IMR-90 (cell line): ENCODE measurements around the gene PRPSAP1. TPM values are rescaled to one million over a fixed set of nuclear protein-coding genes. Genes with fewer than 3 reads are reported as not detected.

Experiments used
- ATAC-seq: fragments of 200-7000 bp; cut with Tn5 transposase; 2 replicates; pipeline ENCODE4 v1.9.1; 2020; ENCODE audit warnings: low read depth, mild to moderate bottlenecking, moderate library complexity
- BruUV-seq: library from RNA; stranded (reverse); fragments of 400-500 nt; replicated peaks from 2 replicates; lab custom pipeline; 2021; lab: Mats Ljungman, UMichigan
- CTCF ChIA-PET: fragments of 300-600 bp; formaldehyde crosslinking; extraction: SDS; loops from one replicate; lab custom pipeline; 2021; ENCODE audit warnings: antibody characterized with exemption; lab: Yijun Ruan, JAX
- POLR2A ChIA-PET: fragments of 300-600 bp; sonication (Branson Sonifier 250); formaldehyde crosslinking; loops from one replicate; lab custom pipeline; 2022; ENCODE audit warnings: antibody characterized with exemption; ENCODE audit not compliant: unreplicated experiment; lab: Charles Lee
- DNase-seq: peaks from one replicate; pipeline ENCODE4 v3.0.0; 2013
- H2AFZ ChIP-seq: replicated peaks from 2 replicates; pipeline ENCODE3; 2013; ENCODE audit warnings: low read length, mild to moderate bottlenecking; ENCODE audit not compliant: poor library complexity
- H2AK5ac ChIP-seq: 2 replicates; pipeline ENCODE4 v1.6.1; 2013; ENCODE audit warnings: low read depth, low read length, inconsistent platforms
- H2AK9ac ChIP-seq: replicated peaks from 2 replicates; pipeline ENCODE3; 2013; ENCODE audit warnings: mild to moderate bottlenecking, low read depth, low read length, moderate library complexity; ENCODE audit not compliant: poor library complexity
- H2BK120ac ChIP-seq: 2 replicates; pipeline ENCODE4 v1.6.1; 2013; ENCODE audit warnings: low read depth, low read length, inconsistent platforms
- H2BK15ac ChIP-seq: 3 replicates; pipeline ENCODE4 v1.6.1; 2013; ENCODE audit warnings: low read depth, low read length, inconsistent platforms
- H2BK20ac ChIP-seq: 2 replicates; pipeline ENCODE4 v1.6.1; 2013; ENCODE audit warnings: low read depth, mild to moderate bottlenecking, inconsistent platforms, low read length, moderate library complexity
- H2BK5ac ChIP-seq: 2 replicates; pipeline ENCODE4 v1.6.1; 2013; ENCODE audit warnings: mild to moderate bottlenecking, low read depth, low read length, inconsistent platforms; ENCODE audit not compliant: poor library complexity, severe bottlenecking
- H3K14ac ChIP-seq: replicated peaks from 2 replicates; pipeline ENCODE4 v1.6.1; 2013; ENCODE audit warnings: low read depth, low read length, inconsistent platforms
- H3K18ac ChIP-seq: 2 replicates; pipeline ENCODE4 v1.6.1; 2013; ENCODE audit warnings: low read depth, low read length, control low read depth
- H3K23ac ChIP-seq: 2 replicates; pipeline ENCODE4 v1.6.1; 2013; ENCODE audit warnings: low read depth, low read length, inconsistent platforms
- H3K27ac ChIP-seq: 2 replicates; pipeline ENCODE4 v1.5.1; 2013; ENCODE audit warnings: mild to moderate bottlenecking, control low read depth, low read length; ENCODE audit not compliant: insufficient read depth
- H3K27me3 ChIP-seq: 2 replicates; pipeline ENCODE4 v1.6.1; 2013; ENCODE audit warnings: low read length; ENCODE audit not compliant: control insufficient read depth, insufficient read depth
- H3K36me3 ChIP-seq: 2 replicates; pipeline ENCODE4 v1.6.1; 2013; ENCODE audit warnings: low read length, mixed read lengths; ENCODE audit not compliant: control insufficient read depth, insufficient read depth
- H3K4ac ChIP-seq: 2 replicates; pipeline ENCODE4 v1.6.1; 2013; ENCODE audit warnings: low read depth, low read length, inconsistent platforms
- H3K4me1 ChIP-seq: 2 replicates; pipeline ENCODE4 v1.6.1; 2013; ENCODE audit warnings: low read length, mixed read lengths; ENCODE audit not compliant: control insufficient read depth, insufficient read depth
- H3K4me2 ChIP-seq: 2 replicates; pipeline ENCODE4 v1.6.1; 2013; ENCODE audit warnings: low read depth, mild to moderate bottlenecking, control low read depth, low read length, moderate library complexity
- H3K4me3 ChIP-seq: 2 replicates; pipeline ENCODE4 v1.5.1; 2013; ENCODE audit warnings: low read depth, mild to moderate bottlenecking, control low read depth, low read length, moderate library complexity; ENCODE audit not compliant: insufficient read depth
- H3K56ac ChIP-seq: 2 replicates; pipeline ENCODE4 v1.6.1; 2013; ENCODE audit warnings: low read length, inconsistent platforms; ENCODE audit not compliant: insufficient read depth; ENCODE audit errors: extremely low read depth
- H3K79me1 ChIP-seq, 2 experiments: 2 replicates each; pipeline ENCODE4 v1.6.1; 2013; ENCODE audit warnings: low read length in 2 of 2, inconsistent platforms in 1 of 2, low read depth in 1 of 2
- H3K9ac ChIP-seq: 2 replicates; pipeline ENCODE4 v1.6.1; 2013; ENCODE audit warnings: low read depth, low read length, control low read depth
- H3K9me1 ChIP-seq: 2 replicates; pipeline ENCODE4 v1.6.1; 2013; ENCODE audit warnings: low read length, inconsistent platforms; ENCODE audit not compliant: insufficient read depth
- H3K9me3 ChIP-seq: 2 replicates; pipeline ENCODE4 v1.6.1; 2013; ENCODE audit warnings: low read length; ENCODE audit not compliant: control insufficient read depth, insufficient read depth
- H4K20me1 ChIP-seq: 2 replicates; pipeline ENCODE4 v1.6.1; 2013; ENCODE audit warnings: low read length, inconsistent platforms; ENCODE audit not compliant: insufficient read depth
- H4K5ac ChIP-seq: 2 replicates; pipeline ENCODE4 v1.6.1; 2013; ENCODE audit warnings: mild to moderate bottlenecking, low read depth, low read length, control low read depth
- H4K8ac ChIP-seq, 2 experiments: 2 replicates each; pipeline ENCODE4 v1.6.1; 2013; ENCODE audit warnings: low read depth in 2 of 2, low read length in 2 of 2, control low read depth in 1 of 2, inconsistent platforms in 1 of 2
- H4K91ac ChIP-seq: 2 replicates; pipeline ENCODE4 v1.6.1; 2013; ENCODE audit warnings: low read depth, low read length, inconsistent platforms; ENCODE audit not compliant: insufficient read depth
- CHD1 ChIP-seq: IDR thresholded peaks from 2 replicates; pipeline ENCODE4 v1.6.1; 2012; ENCODE audit warnings: low read depth, low read length, improper control_type of control experiment
- FOS ChIP-seq: fragments of 150-350 bp; IDR thresholded peaks from 2 replicates; pipeline ENCODE4 v1.6.1; 2016; ENCODE audit warnings: low read depth, low read length
- MAFK ChIP-seq: IDR thresholded peaks from 2 replicates; pipeline ENCODE4 v1.6.1; 2012; ENCODE audit warnings: low read depth, low read length, improper control_type of control experiment
- MAZ ChIP-seq: IDR thresholded peaks from 2 replicates; pipeline ENCODE4 v1.6.1; 2012; ENCODE audit warnings: low read depth, mild to moderate bottlenecking, low read length, improper control_type of control experiment, moderate library complexity, borderline replicate concordance
- MXI1 ChIP-seq: IDR thresholded peaks from 2 replicates; pipeline ENCODE4 v1.6.1; 2012; ENCODE audit warnings: low read depth, mild to moderate bottlenecking, low read length, moderate library complexity, borderline replicate concordance
- NFE2L2 ChIP-seq: fragments of 150-350 bp; IDR thresholded peaks from 2 replicates; pipeline ENCODE4 v1.6.1; 2016; ENCODE audit warnings: low read depth, mild to moderate bottlenecking, low read length
- RAD21 ChIP-seq: IDR thresholded peaks from 2 replicates; pipeline ENCODE4 v1.6.1; 2012; ENCODE audit warnings: low read length, improper control_type of control experiment
- RCOR1 ChIP-seq: IDR thresholded peaks from 2 replicates; pipeline ENCODE4 v1.6.1; 2012; ENCODE audit warnings: mild to moderate bottlenecking, low read length, improper control_type of control experiment; ENCODE audit not compliant: insufficient replicate concordance
- SMC3 ChIP-seq: fragments of 150-350 bp; IDR thresholded peaks from 2 replicates; pipeline ENCODE4 v1.6.1; 2016; ENCODE audit warnings: low read depth, mild to moderate bottlenecking, antibody characterized with exemption, low read length, moderate library complexity
- WGBS, 2 experiments: methylation state at CpG; one replicate each; pipeline versions ENCODE4 v1.1.5 to v1.1.7; 2013; ENCODE audit warnings: missing lambda C conversion rate in 2 of 2; ENCODE audit not compliant: insufficient read length in 1 of 2; ENCODE audit errors: extremely low coverage in 2 of 2; 5-methylcytosine and 5-hydroxymethylcytosine counted together
- dilution Hi-C: fragments of 300-500 bp; cut with HindIII; formaldehyde crosslinking; loops from one replicate; pipeline ENCODE4 v1.14.3; 2018; ENCODE audit warnings: low sequenced_read_pairs; ENCODE audit not compliant: unreplicated experiment
- in situ Hi-C: fragments of 300-500 bp; cut with MboI; formaldehyde crosslinking; loops from 3 replicates; pipeline ENCODE4 v1.14.3; 2019; ENCODE audit warnings: low sequenced_read_pairs, inconsistent platforms, mixed read lengths
- intact Hi-C: fragments of 100-400 bp; cut with micrococcal nuclease; formaldehyde crosslinking; loops from 2 replicates; pipeline ENCODE4 v1.10.0; 2022
- polyA plus RNA-seq, 3 experiments: library from polyadenylated mRNA; depleted of rRNA; stranded (reverse); fragments of >200 nt; gene quantifications; 2 replicates each; pipeline ENCODE4 v1.2.3, GENCODE V29; 2012; ENCODE audit warnings: low replicate concordance in 1 of 3
- total RNA-seq: library from RNA; depleted of rRNA; stranded (reverse); fragments of >200 nt; gene quantifications from 2 replicates; pipeline ENCODE4 v1.2.3, GENCODE V29; 2012
- TF ChIP-seq, protein P1 (sequence below): conservative IDR thresholded peaks from 2 replicates; pipeline ENCODE4 v1.5.1; 2012; ENCODE audit warnings: mild to moderate bottlenecking, low read depth, low read length, improper control_type of control experiment
- TF ChIP-seq, protein P2 (sequence below): fragments of 150-350 bp; IDR thresholded peaks from 2 replicates; pipeline ENCODE4 v1.6.1; 2017; ENCODE audit warnings: mild to moderate bottlenecking, antibody characterized with exemption, low read length, low read depth

The PRPSAP1 gene
- total and polyA plus RNA-seq, 2 of the 4 experiments (the other 2 are of a cell fraction) = 34.4 to 48.6 TPM

DNA sequence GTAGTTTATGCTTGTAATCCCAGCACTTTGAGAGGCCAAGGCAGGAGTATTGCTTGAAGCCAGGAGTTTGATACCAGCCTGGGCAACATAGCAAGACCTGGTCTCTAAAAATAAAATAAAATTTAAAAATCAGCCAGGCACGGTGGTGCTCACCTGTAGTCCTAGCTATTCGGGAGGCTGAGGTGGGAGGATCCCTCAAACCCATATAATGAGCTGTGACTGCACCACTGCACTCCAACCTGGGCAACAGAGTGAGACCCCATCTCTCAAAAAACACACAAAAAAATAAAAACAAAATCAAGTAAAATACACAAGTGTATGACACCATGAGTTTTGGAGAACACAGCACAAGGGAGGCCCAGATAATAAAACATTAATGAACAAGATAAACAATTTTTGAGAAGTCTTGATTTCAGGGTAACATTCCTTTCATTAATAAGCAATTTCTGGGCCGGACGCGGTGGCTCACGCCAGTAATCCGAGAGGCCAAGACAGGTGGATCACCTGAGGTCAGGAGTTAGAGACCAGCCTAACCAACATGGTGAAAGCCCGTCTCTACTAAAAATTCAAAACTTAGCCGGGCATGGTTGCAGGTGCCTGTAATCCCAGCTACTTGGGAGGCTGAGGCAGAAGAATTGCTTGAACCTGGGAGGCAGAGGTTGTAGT, 17.9 kb downstream of the PRPSAP1 start:
- H3K9me3 ChIP-seq = no peaks in the 10 kb centered on the region
- ATAC-seq (no peak), DNase-seq (no peak)
- H2BK120ac ChIP-seq = no peak overlapping the region
- BruUV-seq = no TSS peak
- H3K27me3 ChIP-seq = no peaks in the 10 kb centered on the region
- no peak overlapping the region for H4K8ac ChIP-seq
- H3K9me1 ChIP-seq = peaks cover 17% of the 10 kb centered on the region
- POLR2A ChIA-PET = no interaction called here
- H4K5ac ChIP-seq = no peak overlapping the region
- H3K79me1 ChIP-seq = peaks cover 29 to 48% of the 10 kb centered on the region in 2 experiments
- intact Hi-C loops (no loop called here), in situ Hi-C loops (no loop called here), dilution Hi-C loops (no loop called here)
- 100% methylated on average over 7 of the region's 9 CpGs; no CpG with 5 or more reads in 1 of the 2 experiments for WGBS, 2 experiments
- CTCF ChIA-PET = interaction anchor here (0.6 kb wide), 1 partner anchor 34 kb away, joined by 3 read pairs; no protein-coding TSS in a partner anchor
- TF ChIP-seq MXI1 (no peak), MAFK (no peak), SMC3 (no peak), FOS (no peak), NFE2L2 (no peak), RCOR1 (no peak), CHD1 (no peak), RAD21 (no peak), MAZ (no peak)
- TF ChIP-seq, protein P1, sequence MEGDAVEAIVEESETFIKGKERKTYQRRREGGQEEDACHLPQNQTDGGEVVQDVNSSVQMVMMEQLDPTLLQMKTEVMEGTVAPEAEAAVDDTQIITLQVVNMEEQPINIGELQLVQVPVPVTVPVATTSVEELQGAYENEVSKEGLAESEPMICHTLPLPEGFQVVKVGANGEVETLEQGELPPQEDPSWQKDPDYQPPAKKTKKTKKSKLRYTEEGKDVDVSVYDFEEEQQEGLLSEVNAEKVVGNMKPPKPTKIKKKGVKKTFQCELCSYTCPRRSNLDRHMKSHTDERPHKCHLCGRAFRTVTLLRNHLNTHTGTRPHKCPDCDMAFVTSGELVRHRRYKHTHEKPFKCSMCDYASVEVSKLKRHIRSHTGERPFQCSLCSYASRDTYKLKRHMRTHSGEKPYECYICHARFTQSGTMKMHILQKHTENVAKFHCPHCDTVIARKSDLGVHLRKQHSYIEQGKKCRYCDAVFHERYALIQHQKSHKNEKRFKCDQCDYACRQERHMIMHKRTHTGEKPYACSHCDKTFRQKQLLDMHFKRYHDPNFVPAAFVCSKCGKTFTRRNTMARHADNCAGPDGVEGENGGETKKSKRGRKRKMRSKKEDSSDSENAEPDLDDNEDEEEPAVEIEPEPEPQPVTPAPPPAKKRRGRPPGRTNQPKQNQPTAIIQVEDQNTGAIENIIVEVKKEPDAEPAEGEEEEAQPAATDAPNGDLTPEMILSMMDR = no peak
- TF ChIP-seq, protein P2, sequence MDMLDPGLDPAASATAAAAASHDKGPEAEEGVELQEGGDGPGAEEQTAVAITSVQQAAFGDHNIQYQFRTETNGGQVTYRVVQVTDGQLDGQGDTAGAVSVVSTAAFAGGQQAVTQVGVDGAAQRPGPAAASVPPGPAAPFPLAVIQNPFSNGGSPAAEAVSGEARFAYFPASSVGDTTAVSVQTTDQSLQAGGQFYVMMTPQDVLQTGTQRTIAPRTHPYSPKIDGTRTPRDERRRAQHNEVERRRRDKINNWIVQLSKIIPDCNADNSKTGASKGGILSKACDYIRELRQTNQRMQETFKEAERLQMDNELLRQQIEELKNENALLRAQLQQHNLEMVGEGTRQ = no peak
- H2AK5ac ChIP-seq = no peak overlapping the region; the same call in 1 of the 2 replicates
- H3K23ac ChIP-seq = no peak overlapping the region
- no peak overlapping the region for H2BK15ac ChIP-seq
- H3K14ac ChIP-seq = no peak overlapping the region
- no peak overlapping the region for H4K91ac ChIP-seq
- peaks cover 7% of the 10 kb centered on the region for H3K36me3 ChIP-seq
- H3K9ac ChIP-seq = no peak overlapping the region
- H2BK5ac ChIP-seq = no peak overlapping the region
- no peak overlapping the region for H3K56ac ChIP-seq
- H3K27ac ChIP-seq = no peak overlapping the region
- peaks cover 11% of the 10 kb centered on the region for H3K4me1 ChIP-seq
- no peak overlapping the region for H3K4ac ChIP-seq
- H2AFZ ChIP-seq = no peak overlapping the region
- no peak overlapping the region for H3K18ac ChIP-seq
- H2BK20ac ChIP-seq = no peak overlapping the region
- peaks cover 20% of the 10 kb centered on the region for H4K20me1 ChIP-seq
- no peak overlapping the region for H3K4me3 ChIP-seq
- no peak overlapping the region for H3K4me2 ChIP-seq
- no peak overlapping the region for H2AK9ac ChIP-seq
